Embryonic facial prominence (tissue), 1 donor: ENCODE measurements around the gene COQ4.
"Not testable (repeated sequence)": the region's sequence is repeated elsewhere in the genome, so short reads cannot be mapped to it uniquely, and the experiment has no call there.

Experiments used
- DNase-seq: peaks from one replicate; pipeline ENCODE4 v3.0.0-alpha.2; 2016; ENCODE audit errors: extremely low spot score

Gene COQ4

DNA sequence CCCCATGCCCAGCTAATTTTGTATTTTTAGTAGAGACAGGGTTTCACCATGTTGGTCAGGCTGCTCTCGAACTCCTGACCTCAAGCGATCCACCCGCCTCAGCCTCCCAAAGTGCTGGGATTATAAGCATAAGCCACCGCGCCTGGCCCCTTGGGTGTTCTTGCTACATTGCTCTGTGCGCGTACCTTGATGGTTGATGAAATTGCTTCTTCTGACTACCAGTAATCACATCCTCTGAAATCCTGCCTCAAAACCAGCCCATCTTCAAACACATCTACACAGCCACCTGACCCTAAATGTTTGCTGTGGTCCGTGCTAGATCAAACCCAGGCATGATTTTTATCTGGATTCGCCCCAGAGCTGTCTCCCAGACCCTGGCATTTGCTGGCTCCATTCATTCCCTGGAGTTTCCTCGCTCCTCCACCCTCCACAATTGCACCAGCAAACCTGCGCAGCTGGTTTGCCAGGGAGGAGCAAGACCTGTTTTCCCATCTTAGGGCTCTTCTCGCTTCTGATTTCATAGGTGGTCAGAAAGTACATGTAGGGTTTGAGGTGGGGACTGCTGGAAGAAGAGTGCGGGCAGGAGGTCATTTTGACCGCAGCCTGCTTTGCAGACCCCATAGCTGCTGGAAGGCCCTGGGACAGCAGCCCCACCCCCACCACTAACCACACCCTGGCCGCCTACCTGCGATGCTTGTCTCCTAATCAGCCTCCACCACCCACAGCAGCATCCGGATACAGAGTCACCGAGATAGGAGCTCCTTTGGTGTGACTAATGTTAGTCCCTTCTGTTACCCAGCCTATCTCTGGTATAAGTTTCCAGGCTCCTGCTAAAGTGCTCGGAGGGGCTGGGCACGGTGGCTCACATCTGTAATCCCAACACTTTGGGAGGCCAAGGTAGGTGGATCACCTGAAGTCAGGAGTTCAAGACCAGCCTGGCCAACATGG, 23.8 kb upstream of the COQ4 start:
- DNase-seq = no peak

DNA sequence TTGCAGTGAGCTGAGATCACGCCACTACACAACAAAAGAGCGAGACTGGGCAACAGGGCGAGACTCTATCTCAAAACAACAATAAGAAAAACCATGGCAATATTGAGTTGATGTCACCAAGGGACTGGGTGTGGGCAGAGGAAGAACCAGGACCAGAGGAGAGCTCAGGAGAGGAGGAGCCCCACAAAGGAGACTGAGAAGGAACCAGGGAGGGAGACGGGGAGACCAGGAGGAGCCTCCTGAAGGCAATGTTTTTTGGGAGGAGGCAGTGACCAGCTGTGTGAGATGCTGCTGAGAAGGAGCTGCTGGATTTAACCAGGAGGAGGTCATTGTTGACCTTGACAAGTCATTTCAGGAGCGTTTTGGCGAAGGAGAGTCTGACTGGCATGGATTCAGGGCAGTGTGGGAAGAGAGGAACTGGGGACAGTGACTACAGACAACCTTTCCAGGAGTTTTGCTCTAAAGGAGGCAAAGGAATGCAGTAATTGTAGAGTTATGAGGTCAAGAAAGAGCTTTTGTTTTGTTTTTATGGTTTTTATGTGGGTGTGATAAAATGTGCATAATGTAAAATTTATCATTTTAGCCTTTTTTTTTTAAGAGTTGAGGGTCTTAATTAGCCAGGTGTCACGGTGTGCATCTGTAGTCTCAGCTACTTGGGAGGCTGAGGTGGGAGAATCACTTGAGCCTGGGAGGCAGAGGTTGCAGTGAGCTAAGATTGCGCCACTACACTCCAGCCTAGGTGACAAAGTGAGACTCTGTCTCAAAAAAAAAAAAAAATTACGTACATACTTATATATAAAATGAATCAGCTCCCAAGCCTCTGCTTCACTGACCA, 18.3 kb upstream of the COQ4 start:
- DNase-seq = no peak

- DNase-seq = no peak
Measured at GRCh38 chr9:128304971-128305288, 17.7 kb upstream of the COQ4 start.

GRCh38 chr9:128309551-128309950, 13.1 kb upstream of the COQ4 start:
- no peak for DNase-seq

DNA sequence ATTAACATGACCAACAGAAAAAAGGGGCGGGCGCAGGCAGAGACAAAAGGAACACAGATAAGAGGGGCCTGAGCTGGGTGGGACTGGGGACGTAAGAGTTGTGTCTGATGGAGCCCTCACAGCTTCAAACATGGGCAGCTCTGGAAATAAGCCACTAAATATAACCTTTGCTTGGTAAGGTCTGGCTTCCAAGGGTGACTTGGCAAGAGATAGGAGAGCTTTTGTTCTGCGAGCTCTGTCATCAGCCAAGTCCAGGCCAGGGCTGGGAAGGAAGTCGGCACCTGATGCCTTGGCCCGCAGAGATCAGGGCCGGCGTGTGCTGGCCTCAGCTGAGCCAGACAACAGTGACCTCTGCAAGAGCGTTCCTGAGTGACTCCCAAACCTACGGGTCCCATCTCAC, 12.2 kb upstream of the COQ4 start:
- DNase-seq = no peak

- DNase-seq = no peak
Measured at GRCh38 chr9:128314697-128315096, 7.9 kb upstream of the COQ4 start.

GRCh38 chr9:128316421-128316820, 6.2 kb upstream of the COQ4 start:
- no peak for DNase-seq

GRCh38 chr9:128317629-128318028, 5.0 kb upstream of the COQ4 start:
- DNase-seq = no peak

DNA sequence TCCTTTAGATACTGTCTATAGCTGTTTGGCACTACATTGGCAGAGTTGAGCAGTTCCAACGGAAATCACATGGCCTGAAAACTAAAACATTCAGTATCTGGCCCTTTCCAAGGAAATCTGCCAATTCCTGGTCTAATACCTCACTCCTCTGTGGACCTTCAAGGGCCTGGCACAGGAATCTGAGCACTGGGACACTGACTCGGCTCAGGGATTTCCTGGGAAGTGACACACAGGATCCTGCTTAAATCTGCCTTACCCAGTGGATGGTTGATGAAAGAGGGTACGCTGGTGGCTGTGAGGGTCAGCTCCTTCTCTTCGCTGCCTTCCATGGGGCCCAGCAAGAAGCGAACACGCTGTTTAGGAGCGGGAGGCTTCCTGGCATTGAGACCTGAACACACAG, 1.3 kb upstream of the COQ4 start:
- no peak for DNase-seq

DNA sequence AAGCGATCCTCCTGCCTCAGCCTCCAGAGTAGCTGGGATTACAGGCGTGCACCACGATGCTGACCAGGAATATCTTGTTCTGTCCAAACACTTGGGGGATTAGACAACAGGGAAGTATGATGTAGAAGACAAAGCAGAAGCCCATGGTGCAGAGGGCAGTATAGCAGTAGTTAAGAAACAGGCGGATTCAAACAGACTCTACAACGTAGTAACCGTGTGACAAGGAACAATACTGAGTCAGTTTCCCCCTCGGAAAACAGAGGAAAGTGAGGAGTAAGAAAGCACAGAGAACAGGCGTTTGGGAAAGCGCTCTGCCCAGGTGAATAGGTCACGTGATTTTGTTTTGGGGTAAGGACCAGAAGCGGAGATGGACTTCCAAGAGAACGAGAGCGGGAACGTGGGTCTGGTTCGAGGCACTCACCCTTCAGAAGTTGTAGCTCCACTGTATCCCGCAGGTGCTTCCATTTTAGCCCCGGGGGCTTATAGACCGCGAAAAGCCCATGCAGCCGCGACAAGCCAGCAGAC, 698 bp upstream of the COQ4 start:
- no peak for DNase-seq

- no peak for DNase-seq
Measured at GRCh38 chr9:128323212-128323730, 632 bp downstream of the COQ4 start.

DNA sequence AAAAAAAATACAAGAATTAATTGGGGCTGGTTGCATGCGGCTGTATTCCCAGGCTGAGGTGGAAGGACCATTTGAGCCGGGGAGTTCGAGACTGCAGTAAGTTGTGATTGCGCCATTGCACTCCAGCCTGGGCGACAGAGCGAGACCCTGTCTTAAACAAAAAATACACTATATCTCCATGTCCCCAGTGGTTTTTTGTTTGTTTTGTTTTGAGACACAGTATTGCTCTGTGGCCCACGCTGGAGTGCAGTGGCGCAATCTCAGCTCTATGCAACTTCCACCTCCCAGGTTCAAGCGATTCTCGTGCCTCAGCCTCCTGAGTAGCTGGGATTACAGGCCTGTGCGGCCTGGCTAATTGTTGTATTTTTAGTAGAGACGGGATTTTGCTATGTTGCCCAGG, 1.2 kb downstream of the COQ4 start:
- no peak for DNase-seq

DNA sequence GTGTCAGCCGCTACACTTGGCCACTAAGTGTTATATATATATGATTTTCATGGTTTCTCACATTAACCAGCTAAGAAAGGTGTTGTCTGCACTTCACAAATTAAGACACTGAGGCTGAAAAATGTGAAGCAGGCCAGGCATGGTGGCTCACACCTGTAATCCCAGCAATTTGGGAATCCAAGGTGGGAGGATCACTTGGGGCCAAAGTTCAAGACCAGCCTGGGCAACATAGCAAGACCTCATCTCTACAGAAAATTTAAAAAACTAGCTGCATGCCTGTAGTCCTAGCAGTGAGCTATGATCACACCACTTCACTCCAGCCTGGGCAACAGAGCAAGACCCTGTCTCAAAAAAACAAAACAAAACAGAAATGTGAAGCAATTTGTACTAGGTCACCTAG, 1.8 kb downstream of the COQ4 start:
- no peak for DNase-seq

GRCh38 chr9:128325629-128326028, 3.0 kb downstream of the COQ4 start:
- no peak for DNase-seq

DNA sequence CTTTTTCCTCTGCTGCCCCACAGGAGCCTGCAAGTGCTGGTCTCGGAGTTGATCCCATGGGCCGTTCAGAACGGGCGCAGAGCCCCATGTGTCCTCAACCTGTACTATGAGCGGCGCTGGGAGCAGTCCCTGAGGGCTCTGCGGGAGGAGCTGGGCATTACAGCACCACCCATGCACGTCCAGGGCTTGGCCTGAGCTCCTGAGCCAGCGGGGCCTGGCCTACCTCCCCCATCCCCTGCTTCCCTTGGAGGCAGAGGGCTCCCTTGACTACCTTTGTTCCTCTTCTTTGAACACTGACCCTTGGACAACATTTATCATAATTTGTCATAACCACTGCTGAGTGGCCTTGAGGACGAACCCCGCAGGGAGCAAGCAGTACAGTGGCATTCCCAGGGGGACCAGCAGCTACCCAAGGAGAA, 10.8 kb downstream of the COQ4 start:
- no peak for DNase-seq

DNA sequence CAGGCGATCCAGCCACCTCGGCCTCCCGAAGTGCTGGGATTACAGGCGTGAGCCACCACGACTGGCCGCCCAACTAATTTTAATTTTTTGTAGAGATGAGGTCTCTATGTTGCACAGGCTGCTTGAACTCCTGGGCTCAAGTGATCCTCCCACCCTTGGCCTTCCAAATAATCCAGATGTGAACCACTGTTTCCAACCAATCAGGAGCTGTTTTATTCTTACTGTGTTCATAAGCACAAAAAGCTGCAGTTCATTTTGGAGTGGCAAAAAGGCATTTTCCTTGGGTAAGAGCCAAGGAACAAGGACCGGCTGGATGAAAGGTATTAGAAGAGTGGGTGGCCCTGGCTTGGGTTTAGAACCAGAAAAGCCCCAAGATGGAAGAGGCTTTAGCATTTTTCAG, 12.5 kb downstream of the COQ4 start:
- DNase-seq = no peak

DNA sequence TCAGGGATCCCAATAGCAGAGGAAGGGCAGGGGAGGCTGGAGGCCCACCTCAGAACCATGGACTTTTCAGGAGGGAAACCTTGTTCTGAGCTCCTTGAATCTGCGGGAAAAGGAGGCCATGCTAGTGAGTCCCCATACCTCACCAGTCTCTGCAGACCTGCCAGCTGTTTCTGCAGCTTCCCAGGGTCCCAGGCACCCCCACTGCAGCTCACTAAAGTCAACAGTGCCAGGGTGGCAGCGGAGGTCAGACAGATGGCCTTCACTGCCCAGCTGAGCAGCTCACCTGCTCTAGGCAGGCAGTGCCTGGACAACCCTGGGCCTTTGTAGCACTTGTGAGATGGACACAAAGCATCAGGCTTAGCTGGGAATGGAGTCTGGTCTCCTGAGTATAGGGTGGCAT, 13.3 kb downstream of the COQ4 start:
- no peak for DNase-seq

DNA sequence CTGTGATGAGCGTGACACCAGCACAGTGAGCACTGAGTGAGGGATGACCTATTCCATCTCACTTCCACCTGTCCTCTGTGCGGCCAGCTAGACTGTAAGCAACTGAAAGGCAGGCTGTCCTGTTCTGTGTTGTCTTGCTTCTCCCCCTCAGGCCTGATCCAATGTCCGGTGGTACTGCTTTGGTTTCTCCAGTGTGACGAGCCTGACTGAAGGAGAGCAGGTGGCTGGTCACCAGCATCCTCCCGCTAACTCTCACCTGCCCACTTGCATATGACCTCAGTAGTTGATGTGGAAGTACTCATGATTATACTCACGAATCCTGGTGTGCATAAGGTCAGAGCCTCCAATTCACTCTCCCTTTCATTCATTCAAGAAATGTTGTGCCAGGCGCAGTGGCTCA, 15.3 kb downstream of the COQ4 start:
- DNase-seq = no peak

DNA sequence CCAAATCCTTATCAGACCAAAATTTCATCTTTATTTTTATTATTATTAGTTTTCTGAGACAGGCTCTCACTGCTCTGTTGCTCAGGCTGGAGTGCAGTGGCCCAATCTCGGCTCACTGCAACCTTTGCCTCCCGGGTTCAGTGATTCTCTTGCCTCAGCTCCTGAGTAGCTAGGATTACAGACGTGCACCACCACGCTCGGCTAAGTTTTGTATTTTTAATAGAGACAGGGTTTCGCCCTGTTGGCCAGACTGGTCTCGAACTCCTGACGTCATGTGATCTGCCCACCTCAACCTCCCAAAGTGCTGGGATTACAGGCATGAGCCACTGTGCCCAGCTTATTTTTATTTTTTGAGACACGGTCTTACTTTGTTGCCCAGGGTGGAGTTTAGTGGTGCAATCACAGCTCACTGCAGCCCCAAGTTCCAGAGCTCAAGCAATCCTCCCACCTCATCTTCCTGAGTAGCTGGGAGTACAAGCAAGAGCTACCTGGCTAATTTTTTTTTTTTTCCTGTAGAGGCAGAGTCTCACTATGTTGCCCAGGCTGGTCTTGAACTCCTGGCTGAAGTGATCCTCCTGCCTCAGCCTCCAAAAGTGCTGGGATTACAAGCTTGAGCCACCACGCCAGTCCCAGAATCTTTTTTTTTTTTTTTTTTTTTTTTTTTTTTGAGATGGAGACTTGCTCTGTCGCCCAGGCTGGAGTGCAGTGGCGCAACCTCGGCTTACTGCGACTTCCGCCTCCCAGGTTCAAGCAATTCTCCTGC, 16.4 kb downstream of the COQ4 start:
- DNase-seq = not testable (repeated sequence)

- no peak for DNase-seq
Measured at GRCh38 chr9:128339761-128340690, 17.4 kb downstream of the COQ4 start, which contains the start of gene SLC27A4. SLC27A4 (plus strand) TSS chr9:128340527; CDS start chr9:128343133, 2,606 bp downstream.
